DLD1 (cell line): Measurements from ENCODE around the gene ZRSR2.
"Not testable (repeated sequence)": the region's sequence is repeated elsewhere in the genome, so short reads cannot be mapped to it uniquely, and the experiment has no call there.

Source experiments
- in situ Hi-C: cut with HindIII; loops from 2 replicates; pipeline ENCODE4 v1.10.0; 2017; ENCODE audit warnings: low sequenced_read_pairs

ZRSR2 gene

DNA sequence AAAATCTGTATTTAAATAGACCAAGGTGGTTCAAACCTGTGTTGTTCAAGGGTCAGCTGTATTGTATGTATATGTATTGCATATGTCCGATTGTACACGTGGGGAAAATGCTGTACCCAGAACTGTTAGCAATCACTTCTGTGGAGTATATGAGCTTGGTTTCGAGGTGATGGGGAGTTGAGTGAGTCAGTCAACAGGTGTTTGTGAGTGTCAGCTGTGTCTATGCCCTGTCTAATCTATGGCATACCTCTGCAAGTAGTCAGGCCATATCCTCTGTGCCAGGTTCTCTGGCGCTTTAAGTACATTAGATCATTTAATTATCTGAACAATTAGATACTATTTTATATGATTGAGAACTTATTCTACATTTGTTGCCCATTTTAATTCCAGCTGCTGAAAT is 7.4 kb downstream of the ZRSR2 start:
- in situ Hi-C loops: no loop called here

DNA sequence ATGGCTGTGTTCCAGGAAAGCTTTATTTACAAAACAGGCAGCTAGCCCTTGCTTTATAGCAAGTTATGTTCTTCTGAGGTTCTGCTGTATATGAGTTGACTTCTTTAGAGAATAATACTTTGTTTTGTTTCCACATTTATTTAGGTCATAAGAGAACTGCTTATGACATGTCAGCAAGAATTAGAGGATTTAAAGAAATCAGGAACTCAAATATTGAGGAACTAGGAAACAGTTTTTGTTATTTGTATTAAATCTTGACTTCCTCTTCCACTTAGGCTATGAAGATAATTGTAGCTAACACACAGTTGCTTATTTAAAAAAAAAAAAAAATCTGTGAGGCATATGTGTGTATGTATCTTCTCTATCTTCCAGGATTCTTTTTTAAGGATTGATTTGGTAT is 14.3 kb downstream of the ZRSR2 start:
- in situ Hi-C loops: no loop called here

DNA sequence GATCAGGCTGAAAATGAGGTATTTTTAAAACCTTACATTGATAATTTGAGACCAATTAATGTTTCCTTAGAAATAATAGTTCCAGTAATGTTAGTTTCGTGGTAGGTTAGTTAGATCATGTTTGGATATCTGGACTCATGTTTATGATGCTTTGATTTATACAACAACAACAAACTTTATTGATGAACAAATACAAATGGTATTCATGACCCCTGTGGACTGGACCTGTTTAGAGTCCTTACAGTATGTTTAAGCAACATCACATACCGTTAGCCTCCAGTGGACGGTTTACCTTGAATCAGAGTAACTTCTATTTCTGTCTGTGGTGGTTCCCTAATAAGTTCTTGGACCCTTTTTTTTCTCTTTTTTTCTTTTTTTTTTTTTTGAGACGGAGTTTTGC is 18.0 kb downstream of the ZRSR2 start:
- in situ Hi-C loops: no loop called here

DNA sequence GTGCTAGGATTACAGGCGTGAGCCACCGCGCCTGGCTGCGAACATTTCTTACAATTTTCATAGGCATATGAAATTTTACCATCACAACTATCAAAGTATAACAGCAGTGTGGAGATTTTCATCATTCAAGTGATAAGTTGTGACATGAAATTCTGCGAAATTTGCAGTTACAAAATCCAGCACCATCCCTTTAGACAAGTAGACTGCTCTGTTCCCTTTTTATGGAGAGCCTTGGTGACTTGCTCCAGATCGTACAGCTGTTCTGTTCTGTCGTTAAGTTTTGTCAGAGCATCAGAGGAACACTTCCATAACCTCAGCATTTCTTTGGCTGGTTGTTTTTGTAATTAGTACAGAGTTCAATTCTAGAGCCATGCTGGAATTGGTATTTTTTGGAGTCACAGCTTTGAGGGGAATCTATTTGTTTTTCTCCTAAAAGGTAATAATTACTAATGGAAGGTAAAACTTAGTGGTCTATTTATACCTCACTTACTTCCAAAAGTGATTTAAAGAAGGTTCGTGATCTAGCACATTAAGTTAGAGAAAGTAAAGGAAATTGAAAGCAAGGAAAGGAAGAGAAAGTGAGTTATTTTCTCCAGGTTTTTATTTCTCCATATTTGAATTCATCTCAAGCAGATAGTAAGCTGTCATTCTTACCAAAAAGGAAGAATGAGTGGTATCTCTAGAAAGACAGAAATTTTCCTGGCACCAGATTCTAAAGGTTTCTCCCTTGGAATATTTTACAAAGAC is 22.1 kb downstream of the ZRSR2 start:
- in situ Hi-C loops: no loop called here

GRCh38 chrX:15813416-15813815 is 23.1 kb downstream of the ZRSR2 start:
- in situ Hi-C loops: no loop called here

DNA sequence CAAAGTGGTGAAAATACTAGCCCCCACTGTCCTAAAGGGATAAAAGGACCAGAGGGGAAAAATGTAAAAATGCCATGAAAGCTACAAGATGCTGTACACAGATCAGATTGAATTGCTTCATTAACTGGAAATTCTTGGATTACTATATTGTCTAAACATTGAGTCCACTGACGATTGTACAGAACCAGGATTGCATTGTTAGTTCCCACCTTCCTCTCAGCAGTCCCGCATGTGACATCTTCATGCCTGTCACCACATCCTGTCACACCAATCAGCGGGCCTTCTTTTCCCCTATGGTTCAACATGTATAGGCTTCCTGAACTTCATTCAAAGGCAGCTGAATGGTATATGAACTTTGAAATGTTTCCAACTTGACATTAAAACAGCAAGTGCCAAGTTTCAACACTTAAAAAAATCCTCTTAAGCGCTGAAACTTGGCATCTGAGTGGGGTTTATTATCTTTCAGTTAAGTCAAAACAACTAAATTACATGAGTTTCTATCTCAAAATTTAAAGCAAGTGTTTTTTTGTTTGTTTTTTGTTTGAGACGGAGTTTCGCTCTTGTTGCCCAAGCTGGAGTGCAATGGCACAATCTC is 24.6 kb downstream of the ZRSR2 start:
- in situ Hi-C loops: no loop called here

DNA sequence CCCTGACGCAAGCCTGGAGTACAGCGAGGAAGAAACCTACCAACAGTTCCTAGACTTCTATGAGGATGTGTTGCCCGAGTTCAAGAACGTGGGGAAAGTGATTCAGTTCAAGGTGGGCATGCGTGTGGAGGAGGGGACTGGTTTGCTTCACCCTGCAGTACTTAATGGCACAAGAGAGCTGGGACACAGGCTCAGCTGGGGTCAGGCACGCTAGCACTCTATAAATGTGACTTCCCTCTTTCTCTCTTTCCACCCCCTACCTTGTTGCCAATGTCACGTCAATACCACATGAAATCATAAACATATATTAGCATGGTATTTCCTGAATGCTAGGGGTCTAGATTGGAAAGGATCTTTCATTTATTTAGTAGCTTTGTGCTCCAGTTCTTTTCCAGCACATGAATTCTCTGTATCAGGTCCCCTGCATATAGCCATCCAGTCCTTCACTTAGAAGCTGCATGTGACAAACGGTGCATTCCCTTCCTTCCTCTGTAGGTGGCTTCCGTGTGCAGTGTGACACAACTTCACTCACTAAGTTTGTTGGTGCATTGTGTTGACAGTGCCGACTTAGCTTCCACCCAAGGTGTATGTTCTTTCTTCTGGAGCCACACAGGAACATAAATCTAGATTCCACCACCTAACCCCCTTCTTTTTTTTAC is 25.6 kb downstream of the ZRSR2 start:
- in situ Hi-C loops: no loop called here

DNA sequence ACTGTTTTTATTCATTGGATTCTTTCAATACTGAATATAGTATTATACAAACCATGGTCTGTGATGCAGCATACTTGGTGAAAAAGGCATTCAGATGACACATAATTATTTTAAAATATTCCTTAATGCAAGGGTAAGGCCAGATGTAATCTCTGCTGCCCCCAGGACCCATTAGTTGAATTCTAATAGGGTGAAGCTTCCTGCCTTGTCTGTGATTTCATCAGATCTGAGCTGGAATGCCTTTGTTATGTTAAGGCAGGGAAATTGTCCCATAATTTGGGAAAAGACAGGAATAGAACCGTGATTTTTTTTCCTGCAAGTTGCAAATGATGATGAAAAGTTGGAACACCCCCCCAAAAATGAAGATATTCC is 26.1 kb downstream of the ZRSR2 start:
- in situ Hi-C loops: no loop called here

- in situ Hi-C loops: no loop called here
Measured at GRCh38 chrX:15816886-15817285, 26.6 kb downstream of the ZRSR2 start.

DNA sequence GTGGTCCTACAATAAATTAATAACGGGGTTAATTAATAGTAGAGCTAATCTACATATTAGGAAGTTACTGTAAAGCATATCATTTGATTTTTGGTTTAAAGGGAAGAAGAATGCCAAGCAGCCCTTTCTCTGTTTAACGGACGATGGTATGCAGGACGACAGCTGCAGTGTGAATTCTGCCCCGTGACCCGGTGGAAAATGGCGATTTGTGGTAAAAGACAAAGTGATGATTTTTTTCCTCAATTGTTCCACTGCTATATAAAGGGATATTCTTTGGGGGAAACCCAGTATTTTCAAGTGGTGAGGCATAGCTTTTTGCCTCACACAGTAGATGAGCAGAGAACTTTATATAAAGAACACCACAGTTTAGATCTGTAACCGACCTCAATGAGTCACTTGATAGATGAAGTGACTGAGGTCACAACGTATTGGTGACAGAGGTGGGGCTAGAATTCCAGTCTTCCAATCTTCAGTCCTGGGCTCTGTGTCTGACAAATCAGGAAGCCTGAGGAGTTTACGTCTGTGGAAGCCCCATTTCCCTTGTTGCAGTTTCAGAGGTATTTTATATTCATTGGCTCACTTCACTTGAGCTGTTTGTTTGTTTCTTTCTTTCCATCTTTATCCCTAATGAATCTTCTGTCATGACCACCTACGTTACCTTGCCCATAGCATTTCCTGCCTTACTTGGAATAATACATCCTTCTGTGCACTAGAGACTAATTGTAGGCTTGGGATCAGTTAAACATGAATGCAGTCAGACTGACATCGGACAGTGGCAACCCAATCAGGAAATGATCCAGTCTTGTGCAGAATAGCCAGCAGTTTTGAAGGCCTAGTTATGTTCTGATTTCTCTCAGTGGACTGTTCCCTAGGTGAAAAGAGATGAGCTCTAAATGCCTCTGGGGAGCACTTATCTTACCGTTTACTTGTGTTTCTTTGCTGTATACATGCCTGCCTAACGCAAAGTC is 30.1 kb downstream of the ZRSR2 start:
- in situ Hi-C loops: no loop called here

- in situ Hi-C loops: no loop called here
Measured at GRCh38 chrX:15822922-15823321, 32.6 kb downstream of the ZRSR2 start.

GRCh38 chrX:15825936-15826335 is 35.7 kb downstream of the ZRSR2 start:
- in situ Hi-C loops: no loop called here

DNA sequence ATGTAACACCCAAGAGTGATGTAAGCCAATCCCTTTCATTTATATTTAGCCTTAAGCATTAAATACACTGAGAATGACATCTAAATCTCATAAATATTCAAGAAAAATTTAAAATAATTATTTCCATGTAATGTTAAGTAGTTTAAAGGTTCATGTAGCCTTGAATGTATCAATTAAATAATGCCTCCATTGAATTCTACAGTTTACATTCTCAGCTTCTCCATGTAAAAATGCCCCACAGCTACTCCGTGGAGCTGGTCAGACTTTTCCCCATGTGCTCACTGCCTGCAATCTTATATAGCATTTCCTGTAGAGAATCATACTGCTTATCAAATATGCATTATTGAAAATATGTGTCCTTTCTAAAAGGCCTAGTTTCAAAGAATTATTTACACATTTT is 38.9 kb downstream of the ZRSR2 start:
- in situ Hi-C loops: no loop called here

GRCh38 chrX:15831347-15831746 is 41.1 kb downstream of the ZRSR2 start:
- in situ Hi-C loops: not testable (repeated sequence)

GRCh38 chrX:15834053-15834452 is 43.8 kb downstream of the ZRSR2 start:
- in situ Hi-C loops: no loop called here

- in situ Hi-C loops: no loop called here
Measured at GRCh38 chrX:15834827-15835595, 44.7 kb downstream of the ZRSR2 start.

GRCh38 chrX:15838017-15838416 is 47.7 kb downstream of the ZRSR2 start:
- in situ Hi-C loops: no loop called here

- in situ Hi-C loops: no loop called here
Measured at GRCh38 chrX:15841853-15842516, 51.7 kb downstream of the ZRSR2 start.

GRCh38 chrX:15843960-15844359 is 53.7 kb downstream of the ZRSR2 start:
- in situ Hi-C loops: no loop called here

GRCh38 chrX:15848576-15848975 is 58.3 kb downstream of the ZRSR2 start:
- in situ Hi-C loops: no loop called here
